Upper lobe of left lung (tissue), 4 donors: ENCODE data around the gene ERC1.

Experiments
- CTCF ChIP-seq, 6 experiments: fragments of 450-650 bp in 4 of 6; fragments of 200-600 bp in 2 of 6; sonication (generic) in 2 of 6; IDR thresholded peaks; one replicate each; pipeline ENCODE4 v1.5.1; 2016 to 2019; ENCODE audit warnings: antibody characterized with exemption in 6 of 6
- EP300 ChIP-seq, 4 donors: sonication (generic); formaldehyde crosslinking; IDR thresholded peaks; one replicate each; pipeline ENCODE4 v1.5.1; 2017; ENCODE audit warnings: antibody characterized with exemption in 4 of 4, control low read depth in 2 of 4

- TF ChIP-seq CTCF (IDR thresholded peaks at IDR 0.05) (no peak), EP300 (IDR thresholded peaks at IDR 0.05) (no peak)
Measured at GRCh38 chr12:1054117-1054870, 63.3 kb downstream of the ERC1 start.
